ENCODE data around the gene MVB12B.

GRCh38 chr9:126376311-126377175 is 49.9 kb downstream of the MVB12B start:
- TF ChIP-seq CTCF (conservative IDR thresholded peaks at IDR 0.05; ENCODE audit: low read length) (no peak), EZH2phosphoT487 (IDR thresholded peaks at IDR 0.05; ENCODE audit: borderline replicate concordance) (no peak)

Measured in Loucy (cell line).